GM19193 (cell line): Measurements from ENCODE around the gene AP3M1.

ENCODE experiments used
- POLR2A ChIP-seq: IDR thresholded peaks from 4 replicates; pipeline ENCODE4 v1.6.1; 2011; ENCODE audit not compliant: insufficient read depth, insufficient read length; ENCODE audit errors: extremely low read depth

AP3M1 gene

DNA sequence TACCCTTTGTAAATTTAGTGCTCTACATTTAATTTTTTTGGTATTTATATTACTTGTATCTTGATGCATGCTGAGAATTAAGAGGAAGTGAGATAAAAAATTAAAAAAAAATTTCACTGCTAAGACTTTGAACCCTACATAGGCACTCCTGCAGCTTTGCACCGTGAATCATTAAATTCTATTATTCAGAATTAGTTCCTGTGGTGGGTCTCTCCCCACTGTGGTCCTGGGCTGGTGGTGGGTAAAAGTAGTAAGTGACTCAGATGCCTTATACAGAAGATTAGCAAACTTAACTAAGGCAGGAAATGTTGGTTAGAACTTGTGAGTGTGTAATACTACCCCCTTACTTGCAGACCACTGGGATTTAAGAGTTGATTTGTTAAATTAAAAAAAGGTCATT, 72.6 kb downstream of the AP3M1 start:
- no peak for TF ChIP-seq POLR2A

DNA sequence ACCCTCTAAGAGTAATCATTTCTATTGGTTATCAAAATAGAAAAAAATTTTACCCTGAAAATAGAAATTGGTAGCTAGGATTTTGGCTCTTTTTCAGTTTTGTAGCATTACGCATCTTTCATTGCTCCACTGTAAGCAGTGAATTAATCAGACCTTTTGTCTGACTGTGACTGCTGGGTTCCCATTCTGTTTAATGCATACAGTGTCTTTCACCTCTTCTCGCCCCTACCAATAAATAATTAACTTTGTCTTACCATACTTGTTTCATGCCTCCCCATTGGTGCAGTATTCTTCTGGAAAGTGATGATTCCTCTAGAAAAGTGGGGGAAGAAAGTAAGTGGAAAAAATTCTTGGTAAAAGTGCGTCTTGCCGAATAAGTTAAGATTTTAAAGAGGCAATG, 73.2 kb downstream of the AP3M1 start:
- TF ChIP-seq POLR2A, result no peak

DNA sequence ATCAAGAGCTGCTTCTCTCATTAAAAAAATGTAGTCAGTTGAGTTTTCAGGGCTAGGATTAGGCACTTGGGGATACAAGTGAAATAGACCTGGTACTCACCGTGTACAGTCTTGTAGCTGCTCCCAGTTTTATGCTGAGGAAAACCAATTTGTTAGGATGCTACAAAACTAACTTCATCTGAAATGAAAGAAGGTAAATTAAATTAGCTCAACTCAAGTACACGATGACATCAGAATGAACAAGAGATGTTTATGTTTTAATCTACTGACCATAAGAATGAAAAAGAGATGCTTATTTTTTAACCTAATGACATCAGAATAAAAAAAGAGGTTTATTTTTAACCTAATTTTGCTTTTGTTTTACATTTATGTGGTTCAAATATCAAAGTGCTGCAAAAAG, 73.7 kb downstream of the AP3M1 start:
- TF ChIP-seq POLR2A, result no peak

DNA sequence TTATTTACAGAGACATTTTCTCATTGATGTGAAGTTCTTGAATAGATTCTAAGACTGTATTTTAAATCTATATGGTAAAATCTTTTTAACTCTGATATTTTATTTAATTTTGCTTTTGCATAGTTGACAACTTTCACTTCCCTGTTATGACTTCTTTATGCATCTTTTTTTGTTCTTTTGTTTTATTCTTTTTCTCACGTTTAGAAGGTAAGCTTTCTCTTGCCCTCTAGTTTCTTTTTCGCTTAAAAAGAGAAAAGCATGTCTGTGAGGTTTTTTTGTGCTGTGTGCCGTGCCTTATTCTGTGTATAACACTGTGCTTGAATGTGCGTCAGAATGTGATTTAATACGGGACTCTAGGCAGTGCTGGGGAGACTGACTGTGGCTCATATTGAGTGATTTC, 74.7 kb downstream of the AP3M1 start:
- no peak for TF ChIP-seq POLR2A

DNA sequence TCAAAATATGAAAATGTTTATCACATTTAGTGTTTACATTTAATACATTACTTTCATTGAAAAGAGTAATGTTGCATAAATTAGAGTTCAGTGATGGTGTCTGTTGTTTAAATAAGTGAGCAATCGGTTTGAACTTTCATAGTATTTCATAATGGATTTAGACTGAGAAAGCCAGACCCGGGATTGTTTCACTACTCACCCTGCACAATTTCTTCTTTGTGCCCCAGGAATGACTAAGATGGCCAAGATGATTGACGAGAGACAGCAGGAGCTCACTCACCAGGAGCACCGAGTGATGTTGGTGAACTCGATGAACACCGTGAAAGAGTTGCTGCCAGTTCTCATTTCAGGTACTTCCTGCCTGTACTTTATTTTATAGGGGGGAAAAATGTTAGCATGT, 78.1 kb downstream of the AP3M1 start:
- no peak for TF ChIP-seq POLR2A

DNA sequence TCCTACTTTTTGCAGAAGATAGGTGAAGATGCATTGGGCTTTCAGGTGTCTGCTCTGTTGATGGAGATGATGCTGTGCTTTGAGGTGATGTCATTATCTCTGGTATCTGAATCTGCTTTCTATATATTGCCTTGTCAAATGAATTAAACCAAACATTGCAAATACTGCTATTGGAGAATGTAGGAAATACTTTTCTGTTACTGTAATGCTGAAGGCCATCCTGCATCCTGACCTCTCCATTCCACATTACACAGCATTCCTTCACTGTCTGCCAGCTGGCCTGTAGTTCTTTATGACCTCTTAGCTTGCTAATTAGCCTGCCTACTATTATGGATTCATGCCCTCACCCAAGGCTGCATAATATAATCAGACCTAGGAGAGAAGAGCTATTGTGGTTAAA, 79.5 kb downstream of the AP3M1 start:
- no peak for TF ChIP-seq POLR2A
